ENCODE measurements around the gene FGD5.

FGD5 gene

GRCh38 chr3:14907043-14907966 lies 88.5 kb downstream of the FGD5 start:
- no peak for DNase-seq

- DNase-seq, result no peak
Observed at GRCh38 chr3:14909250-14909649, 90.5 kb downstream of the FGD5 start.

DNA sequence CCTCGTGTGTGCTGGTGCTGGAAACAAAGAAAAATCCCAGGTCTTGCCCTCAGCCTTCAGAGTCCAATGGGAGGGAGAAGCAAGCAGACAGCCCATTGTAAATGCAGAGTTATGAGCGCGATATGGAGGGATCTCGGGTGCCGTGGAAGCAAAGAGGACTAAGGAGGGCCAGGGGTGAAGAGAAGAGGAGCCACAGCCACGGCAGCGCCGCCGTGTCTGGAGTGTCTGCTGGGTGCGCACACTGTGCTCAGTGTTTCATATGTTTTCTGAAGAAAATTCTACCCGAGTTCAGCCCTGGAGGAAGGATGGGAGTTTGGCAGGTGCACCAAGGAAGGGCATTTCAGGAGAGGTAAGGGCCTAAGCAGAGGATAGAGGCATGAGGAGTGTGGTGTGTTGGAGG lies 92.9 kb downstream of the FGD5 start:
- DNase-seq, result no peak

- DNase-seq, result no peak
Observed at GRCh38 chr3:14913071-14913925, 94.5 kb downstream of the FGD5 start.

- DNase-seq, result no peak
Observed at GRCh38 chr3:14913926-14914778, 95.4 kb downstream of the FGD5 start.

- no peak for DNase-seq
Observed at GRCh38 chr3:14914779-14915117, 96.0 kb downstream of the FGD5 start.

DNA sequence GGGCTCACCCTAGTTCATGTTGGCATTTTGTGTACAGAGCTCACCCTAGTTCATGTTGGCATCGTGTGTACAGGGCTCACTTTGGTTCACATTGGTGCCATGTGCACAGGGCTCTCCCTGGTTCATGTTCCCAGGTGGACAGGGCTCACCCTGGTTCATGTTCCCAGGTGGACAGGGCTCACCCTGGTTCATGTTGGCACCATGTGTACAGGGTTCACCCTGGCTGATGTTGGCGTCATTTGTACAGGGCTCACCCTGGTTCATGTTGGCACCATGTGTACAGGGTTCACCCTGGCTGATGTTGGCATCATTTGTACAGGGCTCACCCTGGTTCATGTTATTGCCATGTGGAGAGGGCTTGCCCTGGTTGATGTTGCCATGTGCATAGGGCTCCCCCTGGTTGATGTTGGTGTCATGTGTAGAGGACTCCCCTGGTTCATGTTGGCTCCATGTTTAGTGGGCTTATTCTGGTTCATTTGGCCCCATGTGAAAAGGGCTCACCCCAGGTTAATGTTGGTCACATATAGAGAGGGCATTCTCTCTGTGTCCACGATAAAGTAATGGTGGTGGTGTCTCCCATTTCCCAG lies 97.0 kb downstream of the FGD5 start:
- no peak for DNase-seq

- DNase-seq, result no peak
Observed at GRCh38 chr3:14918356-14918860, 99.6 kb downstream of the FGD5 start.

GRCh38 chr3:14920536-14920935 lies 101.8 kb downstream of the FGD5 start:
- no peak for DNase-seq

DNA sequence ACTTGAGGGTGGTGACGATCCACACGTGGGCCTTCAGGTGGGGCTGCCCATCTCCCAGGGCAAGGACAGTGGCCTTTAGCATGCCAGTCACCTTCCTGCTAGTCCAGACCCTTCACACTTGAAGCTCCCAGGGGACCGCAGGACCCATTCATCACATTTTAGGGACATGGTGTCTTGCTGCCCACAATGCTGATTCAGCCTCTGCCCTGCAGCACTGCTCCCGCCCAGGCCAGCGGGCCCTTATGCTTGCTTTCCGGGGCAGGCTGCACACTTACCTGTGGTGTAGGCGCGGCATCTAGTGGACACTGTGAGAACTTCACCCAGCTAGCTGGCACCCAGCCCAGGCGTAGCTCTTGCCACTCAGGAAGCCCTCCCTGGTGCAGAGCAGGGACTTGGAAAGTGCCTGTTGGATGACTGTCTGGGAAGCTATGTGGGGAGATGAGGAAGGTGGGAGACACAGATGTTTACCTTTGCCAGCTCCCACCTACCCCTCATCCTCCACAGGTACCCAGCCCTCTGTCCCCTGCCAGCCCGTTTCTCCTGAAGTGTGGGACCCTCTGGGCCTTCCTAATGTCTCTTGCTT lies 102.4 kb downstream of the FGD5 start:
- peak; percentile 89 for DNase-seq

GRCh38 chr3:14921811-14922705 lies 103.3 kb downstream of the FGD5 start:
- no peak for DNase-seq

DNA sequence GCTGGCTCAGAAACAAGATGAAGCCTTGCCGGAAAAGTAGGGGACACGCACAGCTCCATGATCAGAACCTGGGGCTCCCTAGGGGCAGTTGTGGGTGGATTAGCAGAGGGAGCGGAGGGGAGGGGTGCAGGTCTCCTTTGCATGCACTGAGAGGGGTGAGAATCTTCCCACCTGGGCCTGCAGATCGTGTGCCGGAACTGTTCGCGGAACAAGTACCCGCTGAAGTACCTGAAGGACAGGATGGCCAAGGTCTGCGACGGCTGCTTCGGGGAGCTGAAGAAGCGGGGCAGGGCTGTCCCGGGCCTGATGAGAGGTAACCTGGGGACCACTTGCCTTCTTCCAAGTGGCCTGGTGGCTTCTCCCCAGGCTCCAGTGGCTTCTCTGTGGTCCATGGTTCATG lies 104.1 kb downstream of the FGD5 start:
- no peak for DNase-seq

GRCh38 chr3:14923476-14923875 lies 104.7 kb downstream of the FGD5 start:
- no peak for DNase-seq

DNA sequence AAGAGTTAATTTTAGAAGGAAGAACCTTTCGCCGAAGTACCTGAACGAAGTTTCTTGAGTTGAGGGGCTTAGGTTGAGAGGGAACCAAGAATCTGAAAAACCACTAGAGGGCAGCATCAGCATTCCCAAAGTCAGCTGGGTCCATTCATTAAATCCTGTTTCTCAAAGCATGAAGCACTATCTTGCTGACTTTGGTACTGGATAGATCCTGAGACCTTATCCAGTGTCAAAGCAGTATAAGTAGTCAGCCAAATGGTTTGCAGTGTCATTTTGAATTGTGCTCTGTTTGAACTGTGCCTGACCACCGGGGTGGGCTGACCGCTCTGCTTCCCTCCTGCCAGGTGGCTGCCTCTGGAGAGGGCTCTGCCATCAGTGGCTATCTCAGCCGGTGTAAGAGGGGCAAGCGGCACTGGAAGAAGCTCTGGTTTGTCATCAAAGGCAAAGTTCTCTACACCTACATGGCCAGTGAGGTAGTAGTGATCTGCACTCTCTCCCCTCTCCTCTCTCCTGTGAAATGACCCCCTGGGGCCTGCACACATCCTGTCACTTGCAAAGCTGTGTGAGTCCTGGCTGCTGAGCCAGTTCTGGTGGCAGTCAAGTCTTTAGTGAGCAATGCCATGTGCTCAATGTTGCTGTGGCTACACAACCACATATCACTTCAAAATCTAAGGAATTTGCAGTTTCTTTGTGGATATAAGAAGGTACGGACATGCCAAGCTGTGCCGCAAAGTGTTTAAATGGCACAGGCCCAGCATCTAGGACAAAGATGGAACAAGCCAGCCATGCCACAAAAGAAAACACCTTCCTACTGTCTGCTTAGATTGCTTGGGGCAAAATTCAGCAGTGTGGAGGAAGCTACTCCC lies 107.2 kb downstream of the FGD5 start:
- DNase-seq, result peak; percentile 34

DNA sequence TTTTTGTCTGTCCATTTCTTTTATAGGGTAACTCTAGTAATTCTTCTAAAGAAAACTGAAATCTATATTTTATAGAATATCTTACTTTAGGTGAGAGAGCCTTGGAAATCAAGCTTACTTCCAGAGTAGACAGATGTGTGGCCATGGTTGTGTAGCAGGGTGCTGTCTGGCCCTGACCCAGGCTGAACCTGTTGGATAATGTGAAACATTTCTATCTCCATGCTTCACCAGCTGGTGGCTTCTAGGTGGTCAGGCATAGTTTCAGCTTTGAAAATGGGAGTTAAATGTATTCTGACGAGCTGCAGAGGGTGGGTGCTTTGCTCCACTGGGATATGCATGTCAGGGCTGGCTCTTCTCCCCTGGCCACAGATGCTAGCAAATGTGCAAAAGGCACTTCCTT lies 107.8 kb downstream of the FGD5 start:
- no peak for DNase-seq

- no peak for DNase-seq
Observed at GRCh38 chr3:14927308-14927707, 108.5 kb downstream of the FGD5 start.

DNA sequence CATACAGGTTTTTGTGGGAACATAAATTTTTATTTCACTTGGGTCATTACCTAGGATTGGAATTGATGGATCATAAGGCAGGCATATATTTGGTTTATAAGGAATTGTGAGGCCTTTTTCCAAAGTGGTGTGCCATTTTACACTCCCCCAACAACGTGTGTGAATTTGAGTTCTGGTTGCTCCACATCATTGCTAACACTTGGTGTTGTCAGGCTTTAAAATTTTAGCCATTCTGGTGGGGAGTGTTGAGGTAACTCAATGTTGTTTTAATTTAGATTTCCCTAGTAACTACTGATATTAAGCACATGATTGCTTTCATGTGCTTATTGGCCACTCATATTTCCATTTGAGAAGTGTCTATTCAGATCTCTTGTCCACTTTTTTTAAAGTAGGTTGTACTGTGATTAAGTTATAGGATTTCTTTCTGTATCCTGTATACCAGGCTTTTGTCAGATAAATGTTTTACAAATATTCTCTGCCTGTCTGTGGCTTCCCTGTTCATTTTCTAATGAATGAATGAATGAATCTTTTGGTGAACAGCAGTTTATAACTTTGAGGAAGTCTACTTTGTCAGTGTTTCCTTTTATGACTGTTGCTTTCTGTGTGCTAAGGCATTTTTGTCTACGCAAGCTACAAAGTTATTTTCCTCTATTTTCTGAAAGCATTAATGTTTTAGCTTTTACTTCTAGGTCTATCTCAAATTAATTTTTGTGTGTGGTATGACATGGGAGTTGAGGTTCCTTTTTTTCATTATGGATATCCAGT lies 110.7 kb downstream of the FGD5 start:
- no peak for DNase-seq

DNA sequence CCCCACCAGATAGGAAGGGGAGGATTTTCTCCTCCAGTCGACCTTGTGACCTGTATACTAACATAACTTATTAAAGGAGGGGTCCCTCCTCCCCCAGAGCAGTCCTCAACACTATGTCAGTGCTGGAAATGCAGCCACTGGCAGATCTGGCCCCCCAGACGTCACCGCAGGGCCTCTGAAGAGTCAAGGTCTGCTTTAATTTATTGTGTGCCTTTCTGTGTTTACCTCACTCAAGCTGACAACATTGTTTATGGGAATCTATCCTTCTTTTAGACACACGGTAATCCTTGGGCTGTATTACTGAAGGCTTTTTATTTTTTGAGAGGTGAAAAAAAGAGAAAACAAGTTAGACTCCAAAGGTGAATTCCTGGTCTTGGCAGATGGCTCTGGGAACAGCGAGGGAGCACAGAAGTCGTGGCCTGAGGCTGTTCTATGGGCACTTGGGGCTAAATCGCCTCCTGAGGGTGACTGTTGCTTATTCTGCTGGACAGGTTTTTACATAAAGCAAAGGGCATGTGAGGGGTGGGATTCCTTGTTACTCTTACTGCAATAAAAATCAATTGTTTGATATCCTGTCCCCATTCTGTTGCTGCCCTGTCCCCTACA lies 115.2 kb downstream of the FGD5 start:
- no peak for DNase-seq
